Activated CD8-positive, alpha-beta T cell treated with anti-CD3 and anti-CD28 coated beads for 36 hours (primary cell): ENCODE results near the gene ADARB1. TPM values are rescaled to one million over a fixed set of nuclear protein-coding genes. Genes with fewer than 3 reads are reported as not detected.

Source experiments
- ATAC-seq: fragments of 200-7000 bp; cut with Tn5 transposase; one replicate; pipeline ENCODE4 v1.10.0; 2021; ENCODE audit warnings: mild to moderate bottlenecking, moderate library complexity
- CTCF ChIA-PET: fragments of 350-600 bp; sonication (Branson Sonifier 250); formaldehyde crosslinking; loops from one replicate; lab custom pipeline; 2021; ENCODE audit warnings: antibody characterized with exemption; lab: Charles Lee
- POLR2A ChIA-PET: fragments of 350-600 bp; sonication (Branson Sonifier 250); formaldehyde crosslinking; loops from one replicate; lab custom pipeline; 2021; ENCODE audit warnings: antibody characterized with exemption; lab: Charles Lee
- DNase-seq: peaks from one replicate; pipeline ENCODE4 v3.0.0-alpha.2; 2020
- H3K27ac Mint-ChIP-seq: one replicate; pipeline ENCODE4 v1.8.0; 2021; ENCODE audit warnings: mild to moderate bottlenecking, mixed read lengths
- H3K27me3 Mint-ChIP-seq: one replicate; pipeline ENCODE4 v1.8.0; 2021; ENCODE audit warnings: mixed read lengths
- H3K36me3 Mint-ChIP-seq: one replicate; pipeline ENCODE4 v1.8.0; 2021; ENCODE audit warnings: low read depth, mixed read lengths
- H3K4me1 Mint-ChIP-seq: one replicate; pipeline ENCODE4 v1.8.0; 2021; ENCODE audit warnings: low read depth, mixed read lengths
- H3K4me3 Mint-ChIP-seq: one replicate; pipeline ENCODE4 v1.8.0; 2021; ENCODE audit warnings: mild to moderate bottlenecking, moderate library complexity, mixed read lengths
- H3K9me3 Mint-ChIP-seq: one replicate; pipeline ENCODE4 v1.8.0; 2021; ENCODE audit warnings: mixed read lengths
- intact Hi-C: fragments of 100-400 bp; cut with micrococcal nuclease; formaldehyde crosslinking; loops from one replicate; pipeline ENCODE4 v1.10.0; 2022
- total RNA-seq, 2 experiments: library from RNA; stranded (reverse); gene quantifications; one replicate each; pipeline ENCODE4 v1.2.3, GENCODE V29; 2021
- TF ChIP-seq, protein P1 (sequence below): fragments of 200-600 bp; IDR thresholded peaks from one replicate; pipeline ENCODE4 v1.8.0; 2022; ENCODE audit warnings: antibody characterized with exemption, mild to moderate bottlenecking

Gene ADARB1
- total RNA-seq, 2 experiments from 2014 or later, result 36.2 to 37.1 TPM

DNA sequence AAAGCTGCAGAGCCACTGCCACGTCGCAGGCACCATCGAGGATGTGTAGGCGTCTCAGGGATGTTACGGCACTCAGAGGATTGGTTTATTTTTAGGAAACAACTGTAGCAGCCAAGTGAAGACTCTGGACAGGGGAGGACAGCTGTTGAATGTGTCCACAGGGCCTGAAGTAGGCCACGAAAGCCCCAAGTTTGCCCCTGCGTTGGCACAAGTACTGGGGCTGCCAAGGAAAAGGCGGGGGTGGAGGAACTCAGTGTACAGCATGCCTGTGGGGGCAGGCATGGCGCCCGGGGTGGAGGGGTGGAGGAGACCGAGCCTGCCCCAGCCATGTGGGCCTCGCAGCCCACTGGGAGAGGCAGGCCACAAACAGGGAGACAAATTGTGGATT lies 89.7 kb downstream of the ADARB1 start:
- ChIA-PET POLR2A (interaction anchor here (1.1 kb wide), 1 partner anchor 42 kb away, joined by 3 read pairs; no protein-coding TSS in a partner anchor), CTCF (interaction anchor here (5.5 to 6.5 kb wide), 2 partner anchors 11 to 25 kb away, joined by 19 to 46 read pairs; no protein-coding TSS in a partner anchor)
- H3K27me3 Mint-ChIP-seq, result no peaks in the 10 kb centered on the region
- H3K36me3 Mint-ChIP-seq, result no peaks in the 10 kb centered on the region
- intact Hi-C loops, result no loop called here
- H3K9me3 Mint-ChIP-seq, result no peaks in the 10 kb centered on the region
- no peak overlapping the region for H3K4me3 Mint-ChIP-seq
- TF ChIP-seq, protein P1, sequence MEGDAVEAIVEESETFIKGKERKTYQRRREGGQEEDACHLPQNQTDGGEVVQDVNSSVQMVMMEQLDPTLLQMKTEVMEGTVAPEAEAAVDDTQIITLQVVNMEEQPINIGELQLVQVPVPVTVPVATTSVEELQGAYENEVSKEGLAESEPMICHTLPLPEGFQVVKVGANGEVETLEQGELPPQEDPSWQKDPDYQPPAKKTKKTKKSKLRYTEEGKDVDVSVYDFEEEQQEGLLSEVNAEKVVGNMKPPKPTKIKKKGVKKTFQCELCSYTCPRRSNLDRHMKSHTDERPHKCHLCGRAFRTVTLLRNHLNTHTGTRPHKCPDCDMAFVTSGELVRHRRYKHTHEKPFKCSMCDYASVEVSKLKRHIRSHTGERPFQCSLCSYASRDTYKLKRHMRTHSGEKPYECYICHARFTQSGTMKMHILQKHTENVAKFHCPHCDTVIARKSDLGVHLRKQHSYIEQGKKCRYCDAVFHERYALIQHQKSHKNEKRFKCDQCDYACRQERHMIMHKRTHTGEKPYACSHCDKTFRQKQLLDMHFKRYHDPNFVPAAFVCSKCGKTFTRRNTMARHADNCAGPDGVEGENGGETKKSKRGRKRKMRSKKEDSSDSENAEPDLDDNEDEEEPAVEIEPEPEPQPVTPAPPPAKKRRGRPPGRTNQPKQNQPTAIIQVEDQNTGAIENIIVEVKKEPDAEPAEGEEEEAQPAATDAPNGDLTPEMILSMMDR, result no peak
- peaks cover 9% of the 10 kb centered on the region for H3K4me1 Mint-ChIP-seq
- no peak for ATAC-seq
- H3K27ac Mint-ChIP-seq, result no peak overlapping the region
- DNase-seq, result no peak

DNA sequence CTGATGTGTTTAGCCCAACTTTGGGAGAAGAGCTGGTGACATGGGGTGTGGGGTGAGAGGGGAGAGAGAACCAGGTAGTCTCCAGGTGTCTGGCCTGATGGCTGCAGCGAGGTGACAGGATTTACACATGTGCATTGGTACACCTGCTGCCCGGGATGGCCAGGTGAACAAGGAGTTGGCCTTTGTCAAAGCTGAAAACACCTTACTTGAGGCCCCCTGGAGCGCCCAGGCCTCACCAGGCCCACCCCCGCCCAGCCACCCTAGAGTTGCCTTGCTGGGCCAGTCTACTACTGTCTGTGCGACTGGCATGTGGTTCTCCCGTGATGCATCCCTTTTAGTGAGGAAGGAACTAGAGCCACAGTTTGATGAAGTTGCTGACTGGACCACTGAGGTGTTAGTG lies 90.5 kb downstream of the ADARB1 start:
- POLR2A ChIA-PET, result no interaction called here
- Mint-ChIP-seq H3K9me3 (no peaks in the 10 kb centered on the region), H3K36me3 (no peaks in the 10 kb centered on the region), H3K4me3 (no peak overlapping the region), H3K27ac (no peak overlapping the region), H3K27me3 (no peaks in the 10 kb centered on the region), H3K4me1 (peaks cover 15% of the 10 kb centered on the region)
- DNase-seq (no peak), ATAC-seq (no peak)
- CTCF ChIA-PET, result interaction anchor here (5.5 to 6.5 kb wide), 2 partner anchors 12 to 26 kb away, joined by 19 to 46 read pairs; no protein-coding TSS in a partner anchor
- TF ChIP-seq, protein P1, result no peak
- intact Hi-C loops, result no loop called here

DNA sequence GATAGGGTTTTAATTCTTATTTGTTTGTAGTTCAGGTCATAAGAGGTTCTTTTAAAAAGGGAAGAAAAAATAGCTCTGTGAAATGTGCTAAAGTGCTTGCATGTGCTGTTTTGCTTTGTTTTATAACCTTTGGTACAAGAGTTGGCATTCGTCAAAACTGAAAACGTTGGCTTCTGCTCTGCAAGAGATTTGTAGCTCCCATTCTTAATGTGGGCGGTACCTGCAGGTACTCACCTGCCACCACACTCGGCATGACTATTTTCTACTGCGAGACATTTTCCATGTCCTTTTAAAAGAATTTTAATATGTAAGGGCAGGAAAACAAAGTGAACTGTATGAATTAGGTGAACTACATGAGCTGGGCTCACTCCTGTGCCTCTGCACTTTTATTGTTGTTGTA lies 92.6 kb downstream of the ADARB1 start:
- no peak for DNase-seq
- Mint-ChIP-seq H3K27me3 (no peaks in the 10 kb centered on the region), H3K4me1 (peaks cover 20% of the 10 kb centered on the region), H3K4me3 (no peak overlapping the region), H3K36me3 (peaks cover 2% of the 10 kb centered on the region), H3K27ac (no peak overlapping the region), H3K9me3 (no peaks in the 10 kb centered on the region)
- ATAC-seq, result no peak
- intact Hi-C loops, result no loop called here
- TF ChIP-seq, protein P1, result no peak
- ChIA-PET CTCF (interaction anchor here (0.7 to 6.5 kb wide), 4 partner anchors 14 to 170 kb away, joined by 3 to 46 read pairs (median 11); no protein-coding TSS in a partner anchor), POLR2A (no interaction called here)

DNA sequence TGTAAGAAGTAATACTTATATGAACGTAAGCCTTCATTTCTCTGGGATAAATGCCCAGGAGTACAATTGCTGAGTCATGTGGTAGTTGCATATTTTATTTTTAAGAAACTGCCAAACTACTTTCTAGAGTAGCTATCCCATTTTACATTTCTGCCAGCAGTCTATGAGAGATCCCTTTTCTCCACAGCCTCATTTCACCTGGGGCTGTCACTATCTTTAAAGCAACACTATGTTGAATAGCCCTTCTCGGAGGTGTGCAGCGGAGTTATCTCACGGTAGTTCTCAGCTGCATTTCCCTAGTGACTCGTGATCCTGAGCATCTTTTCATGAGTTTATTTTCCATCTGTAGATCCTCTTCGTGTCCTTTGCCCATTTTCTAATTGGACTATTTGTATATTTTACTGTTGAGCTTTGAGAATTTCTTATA lies 93.4 kb downstream of the ADARB1 start:
- ATAC-seq (no peak), DNase-seq (no peak)
- no peaks in the 10 kb centered on the region for H3K27me3 Mint-ChIP-seq
- ChIA-PET CTCF (interaction anchor here (0.8 to 6.5 kb wide), 4 partner anchors 9 to 56 kb away, joined by 3 to 46 read pairs (median 11); no protein-coding TSS in a partner anchor), POLR2A (no interaction called here)
- intact Hi-C loops, result no loop called here
- no peaks in the 10 kb centered on the region for H3K9me3 Mint-ChIP-seq
- no peak overlapping the region for H3K4me3 Mint-ChIP-seq
- TF ChIP-seq, protein P1, result no peak
- H3K4me1 Mint-ChIP-seq, result peaks cover 20% of the 10 kb centered on the region
- H3K36me3 Mint-ChIP-seq, result peaks cover 2% of the 10 kb centered on the region
- H3K27ac Mint-ChIP-seq, result no peak overlapping the region

DNA sequence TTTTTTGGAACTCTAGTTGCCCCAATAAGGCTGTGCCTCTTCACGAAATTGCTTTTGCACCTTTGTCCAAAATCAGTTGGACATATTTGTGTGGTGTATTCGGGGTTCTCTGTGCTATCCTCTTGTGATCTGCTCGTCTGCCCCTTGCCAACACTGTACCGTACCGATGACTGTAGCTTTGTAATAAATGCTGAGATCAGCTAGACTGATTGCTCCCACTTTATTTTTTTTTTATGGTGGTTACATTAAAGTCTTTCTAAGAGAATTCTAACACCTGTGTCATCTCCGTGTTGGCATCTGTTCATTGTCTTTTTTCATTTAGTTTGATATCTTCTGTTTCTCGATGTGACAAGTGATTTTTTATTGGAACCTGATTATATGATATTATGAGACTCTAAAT lies 94.1 kb downstream of the ADARB1 start:
- DNase-seq, result no peak
- no peak for ATAC-seq
- CTCF ChIA-PET, result interaction anchor here (0.8 to 6.5 kb wide), 3 partner anchors 10 to 30 kb away, joined by 3 to 46 read pairs (median 19); no protein-coding TSS in a partner anchor
- POLR2A ChIA-PET, result no interaction called here
- H3K4me1 Mint-ChIP-seq, result peaks cover 20% of the 10 kb centered on the region
- H3K4me3 Mint-ChIP-seq, result no peak overlapping the region
- TF ChIP-seq, protein P1, result no peak
- peaks cover 2% of the 10 kb centered on the region for H3K36me3 Mint-ChIP-seq
- H3K27ac Mint-ChIP-seq, result no peak overlapping the region
- no peaks in the 10 kb centered on the region for H3K9me3 Mint-ChIP-seq
- intact Hi-C loops, result no loop called here
- no peaks in the 10 kb centered on the region for H3K27me3 Mint-ChIP-seq
